CD14-positive monocyte (primary cell): ENCODE data around the gene CPT1A. TPM values are rescaled to one million over a fixed set of nuclear protein-coding genes. Genes with fewer than 3 reads are reported as not detected.

Experiments used
- DNase-seq, 3 donors: peaks; one replicate each; pipeline ENCODE4 v3.0.0-alpha.2; 2011 to 2022
- H2AFZ ChIP-seq: 2 replicates; pipeline ENCODE4 v1.6.0; 2012; ENCODE audit warnings: mild to moderate bottlenecking, low read depth, low read length, inconsistent platforms; ENCODE audit not compliant: insufficient read depth, poor library complexity, severe bottlenecking
- H3K27ac ChIP-seq, 2 donors: 1 replicate in 1 of 2; 2 replicates in 1 of 2; pipeline ENCODE4 v1.5.1; 2012 to 2013; ENCODE audit warnings: low read length in 2 of 2, control low read depth in 1 of 2, inconsistent platforms in 1 of 2, low read depth in 1 of 2, mild to moderate bottlenecking in 1 of 2
- H3K27me3 ChIP-seq, 2 donors: one replicate each; pipeline versions ENCODE4 v1.6.0 to v1.6.1; 2011 to 2013; ENCODE audit warnings: low read length in 2 of 2; ENCODE audit not compliant: control insufficient read depth in 2 of 2, insufficient read depth in 2 of 2
- H3K36me3 ChIP-seq, 2 donors: replicated peaks in 1 of 2; 1 replicate in 1 of 2; 2 replicates in 1 of 2; pipeline versions ENCODE4 v1.5.1 to v1.6.1; 2012 to 2013; ENCODE audit warnings: low read length in 2 of 2, control low read depth in 1 of 2, inconsistent platforms in 1 of 2, mild to moderate bottlenecking in 1 of 2; ENCODE audit not compliant: insufficient read depth in 2 of 2, control insufficient read depth in 1 of 2
- H3K4me1 ChIP-seq, 2 donors: 1 replicate in 1 of 2; 2 replicates in 1 of 2; pipeline versions ENCODE4 v1.5.1 to v1.6.1; 2012 to 2013; ENCODE audit warnings: low read length in 2 of 2, control low read depth in 1 of 2, inconsistent platforms in 1 of 2, mild to moderate bottlenecking in 1 of 2, moderate library complexity in 1 of 2; ENCODE audit not compliant: insufficient read depth in 2 of 2, control insufficient read depth in 1 of 2
- H3K4me2 ChIP-seq: replicated peaks from 2 replicates; pipeline ENCODE3; 2012; ENCODE audit warnings: low read length, moderate library complexity, mild to moderate bottlenecking; ENCODE audit not compliant: poor library complexity, severe bottlenecking; ENCODE audit errors: extremely low read depth
- H3K4me3 ChIP-seq, 3 experiments: fragments of 200-600 bp in 1 of 3; sonication (generic) in 1 of 3; replicated peaks in 1 of 3; 1 replicate in 2 of 3; 2 replicates in 1 of 3; pipeline ENCODE4 v1.5.1; 2011 to 2013; ENCODE audit warnings: low read length in 3 of 3, mild to moderate bottlenecking in 3 of 3, control low read depth in 2 of 3, low read depth in 2 of 3, inconsistent platforms in 1 of 3, moderate library complexity in 1 of 3
- H3K79me2 ChIP-seq: 2 replicates; pipeline ENCODE4 v1.6.0; 2012; ENCODE audit warnings: mild to moderate bottlenecking, control low read depth, inconsistent platforms, low read length, moderate library complexity; ENCODE audit not compliant: insufficient read depth
- H3K9ac ChIP-seq: 2 replicates; pipeline ENCODE4 v1.6.0; 2017; ENCODE audit warnings: low read length, mild to moderate bottlenecking; ENCODE audit not compliant: insufficient read depth, poor library complexity, severe bottlenecking
- H3K9me3 ChIP-seq, 2 donors: replicated peaks in 1 of 2; 1 replicate in 1 of 2; 2 replicates in 1 of 2; pipeline versions ENCODE4 v1.5.1 to v1.6.1; 2012 to 2013; ENCODE audit warnings: low read length in 2 of 2, control low read depth in 1 of 2; ENCODE audit not compliant: control insufficient read depth in 1 of 2, insufficient read depth in 1 of 2
- H4K20me1 ChIP-seq: 2 replicates; pipeline ENCODE4 v1.6.0; 2012; ENCODE audit warnings: mild to moderate bottlenecking, low read length, control low read depth, moderate library complexity; ENCODE audit not compliant: insufficient read depth
- H3K27ac Mint-ChIP-seq, 7 donors: one replicate each; pipeline ENCODE4 v1.8.0; 2020; ENCODE audit warnings: mild to moderate bottlenecking in 7 of 7, mixed read lengths in 7 of 7, moderate library complexity in 6 of 7, inconsistent platforms in 2 of 7
- H3K27me3 Mint-ChIP-seq, 3 donors: one replicate each; pipeline ENCODE4 v1.8.0; 2021 to 2022; ENCODE audit warnings: low read depth in 3 of 3, mild to moderate bottlenecking in 3 of 3, mixed read lengths in 3 of 3, moderate library complexity in 3 of 3, inconsistent platforms in 1 of 3
- H3K36me3 Mint-ChIP-seq, 2 donors: one replicate each; pipeline ENCODE4 v1.8.0; 2020; ENCODE audit warnings: mixed read lengths in 2 of 2, inconsistent platforms in 1 of 2, mild to moderate bottlenecking in 1 of 2
- H3K4me1 Mint-ChIP-seq: one replicate; pipeline ENCODE4 v1.8.0; 2020; ENCODE audit warnings: mild to moderate bottlenecking, mixed read lengths
- H3K4me3 Mint-ChIP-seq, 2 donors: one replicate each; pipeline ENCODE4 v1.8.0; 2020; ENCODE audit warnings: mild to moderate bottlenecking in 2 of 2, mixed read lengths in 2 of 2, moderate library complexity in 1 of 2
- H3K9me3 Mint-ChIP-seq, 7 donors: one replicate each; pipeline ENCODE4 v1.8.0; 2020 to 2022; ENCODE audit warnings: mixed read lengths in 7 of 7, mild to moderate bottlenecking in 6 of 7, moderate library complexity in 6 of 7, inconsistent platforms in 2 of 7
- WGBS: methylation state at CpG from one replicate; pipeline ENCODE4 v1.1.5; 2013; ENCODE audit warnings: missing lambda C conversion rate; ENCODE audit not compliant: insufficient coverage; 5-methylcytosine and 5-hydroxymethylcytosine counted together
- intact Hi-C, 2 donors: fragments of 100-400 bp; cut with micrococcal nuclease; formaldehyde crosslinking; loops; one replicate each; pipeline versions ENCODE4 v1.15.0 to v1.15.1; 2023
- polyA plus RNA-seq, 3 donors: library from polyadenylated mRNA; depleted of rRNA in 1 of 3; unstranded in 2 of 3; stranded (reverse) in 1 of 3; fragments of 300-500 nt in 2 of 3; fragments of >200 nt in 1 of 3; fragmentation: Illumina TruSeq in 2 of 3; gene quantifications; 1 replicate in 2 of 3; 2 replicates in 1 of 3; pipeline ENCODE4 v1.2.3, GENCODE V29; 2012 to 2021
- TF ChIP-seq, protein P1 (sequence below): fragments of 200-600 bp; IDR thresholded peaks from one replicate; pipeline ENCODE4 v1.8.0; 2022; ENCODE audit warnings: antibody characterized with exemption, mild to moderate bottlenecking

CPT1A gene
- polyA plus RNA-seq, 3 donors: 5.6 to 42.5 (median 7.0) TPM

DNA sequence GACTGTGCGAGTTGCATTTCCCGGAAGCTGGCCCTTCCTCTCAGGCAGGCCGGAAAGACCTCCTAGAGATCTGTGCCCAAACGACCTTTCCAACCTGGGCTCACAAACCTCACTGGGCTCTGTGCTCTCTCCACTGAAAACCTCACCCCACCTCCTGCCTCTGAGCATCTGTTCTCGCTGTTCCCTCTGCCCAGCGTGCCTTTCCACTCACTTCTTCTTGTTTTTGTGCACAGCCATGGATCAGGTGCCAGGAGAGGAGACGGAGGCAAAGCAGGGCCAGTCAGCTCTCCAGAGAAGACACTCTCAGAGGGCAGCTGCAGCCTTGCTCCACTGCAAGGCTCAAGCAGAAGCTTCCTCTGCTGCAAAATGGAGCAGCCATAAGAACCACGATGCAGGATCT lies 10.9 kb upstream of the CPT1A start:
- WGBS: 34% methylated on average over 6 of the region's 8 CpGs
- Histone ChIP-seq H3K4me2 (no peak overlapping the region), H3K4me1 (peaks cover 14 to 19% of the 10 kb centered on the region in 2 donors), H3K79me2 (no peaks in the 10 kb centered on the region), H3K9ac (no peak overlapping the region), H3K27ac (no peak overlapping the region), H3K9me3 (no peaks in the 10 kb centered on the region), H3K4me3 (no peak overlapping the region), H3K27me3 (peaks cover 3 to 11% of the 10 kb centered on the region in 2 donors), H2AFZ (no peak overlapping the region), H3K36me3 (no peaks in the 10 kb centered on the region), H4K20me1 (no peaks in the 10 kb centered on the region)
- TF ChIP-seq, protein P1, sequence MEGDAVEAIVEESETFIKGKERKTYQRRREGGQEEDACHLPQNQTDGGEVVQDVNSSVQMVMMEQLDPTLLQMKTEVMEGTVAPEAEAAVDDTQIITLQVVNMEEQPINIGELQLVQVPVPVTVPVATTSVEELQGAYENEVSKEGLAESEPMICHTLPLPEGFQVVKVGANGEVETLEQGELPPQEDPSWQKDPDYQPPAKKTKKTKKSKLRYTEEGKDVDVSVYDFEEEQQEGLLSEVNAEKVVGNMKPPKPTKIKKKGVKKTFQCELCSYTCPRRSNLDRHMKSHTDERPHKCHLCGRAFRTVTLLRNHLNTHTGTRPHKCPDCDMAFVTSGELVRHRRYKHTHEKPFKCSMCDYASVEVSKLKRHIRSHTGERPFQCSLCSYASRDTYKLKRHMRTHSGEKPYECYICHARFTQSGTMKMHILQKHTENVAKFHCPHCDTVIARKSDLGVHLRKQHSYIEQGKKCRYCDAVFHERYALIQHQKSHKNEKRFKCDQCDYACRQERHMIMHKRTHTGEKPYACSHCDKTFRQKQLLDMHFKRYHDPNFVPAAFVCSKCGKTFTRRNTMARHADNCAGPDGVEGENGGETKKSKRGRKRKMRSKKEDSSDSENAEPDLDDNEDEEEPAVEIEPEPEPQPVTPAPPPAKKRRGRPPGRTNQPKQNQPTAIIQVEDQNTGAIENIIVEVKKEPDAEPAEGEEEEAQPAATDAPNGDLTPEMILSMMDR: no peak
- DNase-seq: no peak
- Mint-ChIP-seq H3K36me3 (no peaks in the 10 kb centered on the region), H3K4me1 (peaks cover 19% of the 10 kb centered on the region), H3K27ac (no peak overlapping the region), H3K9me3 (peaks cover 0 to 3% (median 2%) of the 10 kb centered on the region in 7 donors), H3K27me3 (peaks cover 15 to 26% (median 21%) of the 10 kb centered on the region in 3 donors), H3K4me3 (no peak overlapping the region)
- intact Hi-C loops: no loop called here

DNA sequence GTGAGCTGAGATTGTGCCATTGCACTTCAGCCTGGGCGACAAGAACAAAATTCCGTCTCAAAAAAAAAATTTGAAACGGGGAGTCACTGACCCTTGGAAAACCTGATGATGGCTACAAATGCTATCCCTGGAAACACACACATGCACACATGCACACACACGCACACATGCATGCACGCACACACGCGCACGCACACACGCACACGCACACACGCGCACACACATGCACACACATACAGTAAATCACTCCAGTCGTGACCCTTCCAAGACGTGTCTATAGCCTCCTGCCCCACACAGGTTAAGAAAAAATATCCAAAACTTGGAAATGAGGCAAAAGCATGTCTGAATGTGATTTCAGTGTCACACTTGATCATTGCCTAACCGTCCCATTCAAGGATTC lies 6.7 kb upstream of the CPT1A start:
- H3K9ac ChIP-seq: no peak overlapping the region
- H3K79me2 ChIP-seq: no peaks in the 10 kb centered on the region
- Mint-ChIP-seq H3K27ac (no peak overlapping the region), H3K4me3 (no peak overlapping the region), H3K27me3 (peaks cover 5 to 22% (median 15%) of the 10 kb centered on the region in 3 donors), H3K36me3 (no peaks in the 10 kb centered on the region), H3K9me3 (peaks cover 0 to 3% (median 0%) of the 10 kb centered on the region in 7 donors), H3K4me1 (peaks cover 15% of the 10 kb centered on the region)
- no peak overlapping the region for H3K4me3 ChIP-seq
- intact Hi-C loops: no loop called here
- no peaks in the 10 kb centered on the region for H3K36me3 ChIP-seq
- peaks cover 9 to 12% of the 10 kb centered on the region in 2 donors for H3K4me1 ChIP-seq
- no peak for DNase-seq
- TF ChIP-seq, protein P1: no peak
- no peak overlapping the region for H3K4me2 ChIP-seq
- no peak overlapping the region for H3K27ac ChIP-seq
- H2AFZ ChIP-seq: no peak overlapping the region
- WGBS: 89% methylated on average over 13 of the region's 15 CpGs
- no peaks in the 10 kb centered on the region for H3K9me3 ChIP-seq
- H3K27me3 ChIP-seq: no peaks in the 10 kb centered on the region
- no peaks in the 10 kb centered on the region for H4K20me1 ChIP-seq
